Measurements from ENCODE around the gene SPIN2A.
"Not testable (repeated sequence)": the region's sequence is repeated elsewhere in the genome, so short reads cannot be mapped to it uniquely, and the experiment has no call there.

GRCh38 chrX:57117566-57117965 is 19.6 kb downstream of the SPIN2A start:
- not testable (repeated sequence) for TF ChIP-seq CTCF, POLR2AphosphoS5, POLR2A (IDR thresholded peaks at IDR 0.05)

All from prostate gland (tissue), 2 donors.